Common myeloid progenitor, CD34-positive (primary cell): ENCODE measurements around the gene GINS2.
A peak's percentile ranks its signal among the peaks of the same experiment; 100 is the strongest.

ENCODE experiments used
- CTCF ChIA-PET: fragments of 350-600 bp; sonication (Branson Sonifier 250); formaldehyde crosslinking; loops from one replicate; lab custom pipeline; 2021; ENCODE audit warnings: antibody characterized with exemption; lab: Charles Lee
- POLR2A ChIA-PET: fragments of 350-600 bp; sonication (Branson Sonifier 250); formaldehyde crosslinking; loops from one replicate; lab custom pipeline; 2021; ENCODE audit warnings: antibody characterized with exemption; lab: Charles Lee
- DNase-seq, 3 donors: peaks; one replicate each; pipeline versions ENCODE4 v3.0.0 to v3.0.0-alpha.2; 2013
- H3K27ac ChIP-seq, 2 experiments: 1 replicate in 1 of 2; 2 replicates in 1 of 2; pipeline ENCODE4 v1.7.0; 2013; ENCODE audit warnings: inconsistent platforms in 2 of 2, low read length in 2 of 2, mild to moderate bottlenecking in 2 of 2, low read depth in 1 of 2, moderate library complexity in 1 of 2; ENCODE audit not compliant: severe bottlenecking in 2 of 2, insufficient read depth in 1 of 2, poor library complexity in 1 of 2
- H3K27me3 ChIP-seq, 5 experiments: replicated peaks in 2 of 5; 1 replicate in 3 of 5; 2 replicates in 2 of 5; pipeline versions ENCODE4 v1.6.1 to v1.7.0; 2013; ENCODE audit warnings: low read length in 4 of 5, mild to moderate bottlenecking in 2 of 5, moderate library complexity in 2 of 5, inconsistent platforms in 1 of 5; ENCODE audit not compliant: insufficient read depth in 5 of 5, control insufficient read depth in 4 of 5
- H3K36me3 ChIP-seq, 4 experiments: 1 replicate in 2 of 4; 2 replicates in 2 of 4; pipeline versions ENCODE4 v1.6.1 to v1.7.0; 2013; ENCODE audit warnings: low read length in 3 of 4, control low read depth in 1 of 4, mild to moderate bottlenecking in 1 of 4; ENCODE audit not compliant: control insufficient read depth in 4 of 4, insufficient read depth in 4 of 4
- H3K4me1 ChIP-seq, 4 experiments: 1 replicate in 3 of 4; 2 replicates in 1 of 4; pipeline versions ENCODE4 v1.6.1 to v1.7.1; 2013; ENCODE audit warnings: low read length in 3 of 4, mild to moderate bottlenecking in 3 of 4, control low read depth in 1 of 4, inconsistent platforms in 1 of 4, moderate library complexity in 1 of 4; ENCODE audit not compliant: control insufficient read depth in 4 of 4, insufficient read depth in 4 of 4; ENCODE audit errors: control extremely low read depth in 1 of 4
- H3K4me3 ChIP-seq, 7 experiments: 1 replicate in 4 of 7; 2 replicates in 3 of 7; pipeline versions ENCODE4 v1.5.1 to v1.7.0; 2013; ENCODE audit warnings: mild to moderate bottlenecking in 7 of 7, low read length in 6 of 7, moderate library complexity in 6 of 7, inconsistent platforms in 2 of 7, low read depth in 2 of 7, control low read depth in 1 of 7; ENCODE audit not compliant: insufficient read depth in 4 of 7, control insufficient read depth in 1 of 7; ENCODE audit errors: extremely low read depth in 1 of 7
- H3K9me3 ChIP-seq, 5 experiments: 1 replicate in 4 of 5; 2 replicates in 1 of 5; pipeline versions ENCODE4 v1.6.1 to v1.7.1; 2013; ENCODE audit warnings: low read length in 4 of 5, mild to moderate bottlenecking in 2 of 5, inconsistent platforms in 1 of 5, low read depth in 1 of 5, moderate library complexity in 1 of 5; ENCODE audit not compliant: control insufficient read depth in 4 of 5, insufficient read depth in 2 of 5; ENCODE audit errors: control extremely low read depth in 1 of 5
- WGBS: methylation state at CpG from one replicate; pipeline ENCODE4 v1.1.5; 2013; ENCODE audit not compliant: insufficient coverage; 5-methylcytosine and 5-hydroxymethylcytosine counted together

The GINS2 gene

DNA sequence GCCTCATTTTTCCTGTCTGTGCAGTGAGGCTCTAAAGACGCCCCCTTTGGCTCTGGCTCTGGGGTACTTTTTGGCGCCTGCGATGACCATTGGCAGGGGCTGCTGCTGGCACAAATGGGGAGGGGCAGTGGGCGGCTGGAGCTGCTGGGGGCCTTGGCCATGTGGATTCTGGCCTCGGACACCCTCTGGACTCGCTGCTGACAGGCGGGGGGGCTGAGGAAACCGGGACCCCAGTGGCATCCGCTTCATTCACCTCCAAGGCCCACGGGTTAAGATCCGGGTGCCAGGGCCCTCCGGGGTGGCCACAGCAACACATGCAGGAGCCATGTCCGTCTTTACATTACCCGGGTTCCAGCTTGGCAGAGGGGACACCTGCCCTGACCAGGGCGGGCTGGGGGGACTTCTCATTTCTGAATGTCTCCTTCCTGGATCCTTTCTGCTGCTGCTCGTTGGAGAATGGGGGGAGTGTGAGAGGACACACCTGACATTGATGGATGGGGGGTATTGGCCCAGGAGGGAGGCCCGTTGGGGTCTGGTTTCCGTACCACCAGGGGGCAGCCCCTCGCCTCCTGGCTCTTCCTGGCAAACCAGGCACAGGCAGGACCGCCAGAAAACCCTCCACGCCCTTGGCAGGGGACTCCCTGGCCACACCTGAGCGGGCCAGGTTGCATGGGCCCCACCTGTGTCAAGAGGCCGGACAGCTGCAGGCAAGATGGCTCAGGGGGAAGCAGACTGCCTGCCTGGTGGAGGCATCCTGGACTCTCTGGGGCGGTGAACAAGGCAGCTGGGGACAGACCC is 53.8 kb downstream of the GINS2 start:
- no peak overlapping the region for H3K27ac ChIP-seq
- no peaks in the 10 kb centered on the region for H3K27me3 ChIP-seq
- no peak overlapping the region for H3K4me3 ChIP-seq
- peaks cover 0 to 85% (median 57%) of the 10 kb centered on the region in 4 experiments for H3K36me3 ChIP-seq
- H3K9me3 ChIP-seq: peaks cover 0 to 2% (median under 1%) of the 10 kb centered on the region in 5 experiments
- POLR2A ChIA-PET: no interaction called here
- peak in 1 of 3 donors; percentile 27 for DNase-seq
- H3K4me1 ChIP-seq: peaks cover 0 to 17% (median 9%) of the 10 kb centered on the region in 4 experiments
- CTCF ChIA-PET: interaction anchor here (0.7 to 1.8 kb wide), 6 partner anchors 9 to 267 kb away, joined by 3 to 5 read pairs (median 4); no protein-coding TSS in a partner anchor
- 89% methylated on average over 23 of the region's 24 CpGs for WGBS

DNA sequence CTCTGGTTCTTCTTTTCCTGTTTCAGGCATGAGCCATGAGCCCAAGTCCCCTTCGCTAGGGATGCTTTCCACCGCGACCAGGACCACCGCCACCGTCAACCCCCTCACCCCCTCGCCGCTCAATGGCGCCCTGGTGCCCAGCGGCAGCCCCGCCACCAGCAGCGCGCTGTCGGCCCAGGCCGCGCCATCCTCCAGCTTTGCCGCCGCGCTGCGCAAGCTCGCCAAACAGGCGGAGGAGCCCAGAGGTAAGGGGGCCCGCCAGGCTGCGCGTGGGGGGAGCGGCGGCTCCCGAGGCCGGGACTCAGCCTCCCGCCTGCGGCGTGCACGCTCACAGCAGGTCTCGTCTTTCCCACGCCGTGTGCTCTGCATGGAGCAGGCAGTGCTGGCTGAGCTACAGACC is 54.9 kb downstream of the GINS2 start:
- Histone ChIP-seq H3K4me1 (peaks cover 0 to 17% (median 9%) of the 10 kb centered on the region in 4 experiments), H3K4me3 (no peak overlapping the region), H3K27ac (no peak overlapping the region), H3K36me3 (peaks cover 0 to 86% (median 60%) of the 10 kb centered on the region in 4 experiments), H3K27me3 (no peaks in the 10 kb centered on the region), H3K9me3 (peaks cover 0 to 12% (median 9%) of the 10 kb centered on the region in 5 experiments)
- DNase-seq: no peak
- WGBS: 96% methylated on average over 32 of the region's 35 CpGs
- POLR2A ChIA-PET: no interaction called here
- CTCF ChIA-PET: interaction anchor here (0.6 to 1.7 kb wide), 5 partner anchors 10 to 266 kb away, joined by 3 to 5 read pairs (median 3); no protein-coding TSS in a partner anchor

DNA sequence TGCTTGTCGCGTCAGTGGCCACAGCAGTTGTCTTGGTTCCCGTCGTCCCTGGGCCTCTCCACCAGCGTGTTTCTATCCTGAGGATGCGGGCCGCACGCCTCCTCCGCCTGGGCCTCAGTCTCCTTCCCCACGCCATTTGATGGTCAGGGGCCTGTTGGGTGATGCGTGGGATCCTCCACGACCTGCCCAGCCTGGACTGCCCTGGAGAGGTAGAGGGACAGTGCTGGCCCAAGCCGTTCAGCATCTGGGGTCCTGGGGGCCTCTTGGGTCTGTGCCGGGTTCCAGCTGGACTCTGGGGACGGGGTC is 55.4 kb downstream of the GINS2 start:
- H3K27me3 ChIP-seq: no peaks in the 10 kb centered on the region
- peaks cover 0 to 12% (median 9%) of the 10 kb centered on the region in 5 experiments for H3K9me3 ChIP-seq
- POLR2A ChIA-PET: no interaction called here
- H3K27ac ChIP-seq: no peak overlapping the region
- peaks cover 0 to 88% (median 64%) of the 10 kb centered on the region in 4 experiments for H3K36me3 ChIP-seq
- H3K4me3 ChIP-seq: no peak overlapping the region
- CTCF ChIA-PET: interaction anchor here (0.6 to 1.7 kb wide), 2 partner anchors 11 to 17 kb away, joined by 3 to 5 read pairs; no protein-coding TSS in a partner anchor
- no peak for DNase-seq
- peaks cover 0 to 17% (median 9%) of the 10 kb centered on the region in 4 experiments for H3K4me1 ChIP-seq
- 99% methylated on average over 15 of the region's 15 CpGs for WGBS

DNA sequence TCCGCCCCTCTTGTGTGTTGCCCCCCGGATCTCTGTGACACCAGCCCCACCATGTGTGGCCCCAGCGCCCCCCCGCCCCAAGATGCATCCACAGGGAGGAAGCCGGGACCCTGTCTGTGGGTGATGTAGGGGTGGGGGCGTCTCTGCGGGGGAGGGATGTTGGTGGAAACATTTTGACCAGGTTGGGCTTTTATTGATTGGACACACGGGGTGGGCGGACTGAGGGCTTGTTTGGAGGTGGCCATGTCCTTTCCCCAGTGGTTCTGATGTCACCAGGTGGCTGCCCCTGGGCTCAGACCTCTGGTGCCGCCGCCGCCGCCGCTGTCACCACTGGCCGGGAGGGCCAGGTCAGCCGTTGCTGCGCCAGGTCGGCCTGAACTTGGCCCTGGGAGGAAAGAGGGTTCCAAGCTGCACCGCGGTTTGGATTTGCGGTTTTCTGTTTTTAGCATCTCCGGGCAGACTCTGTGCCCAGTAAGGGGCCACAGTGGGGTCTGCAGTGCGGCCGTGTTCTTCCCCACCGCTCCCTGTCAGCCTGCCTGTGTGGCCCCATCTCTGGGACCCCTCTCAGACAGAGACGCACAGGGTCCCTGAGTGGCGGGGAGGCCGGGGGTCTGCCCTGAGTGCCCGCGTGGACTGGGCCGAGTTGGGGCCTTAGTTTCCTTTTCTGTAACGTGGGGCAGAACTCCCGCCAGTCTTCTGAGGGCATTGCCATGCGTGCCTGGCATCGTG is 55.9 kb downstream of the GINS2 start:
- H3K27ac ChIP-seq: peak overlapping the region in 1 of 2 experiments; percentile 14
- H3K4me1 ChIP-seq: peaks cover 0 to 19% (median 9%) of the 10 kb centered on the region in 4 experiments
- 94% methylated on average over 28 of the region's 35 CpGs for WGBS
- peaks cover 0 to 12% (median 9%) of the 10 kb centered on the region in 5 experiments for H3K9me3 ChIP-seq
- DNase-seq: no peak
- H3K4me3 ChIP-seq: no peak overlapping the region
- ChIA-PET CTCF (interaction anchor here (0.6 to 7.3 kb wide), 5 partner anchors 10 to 358 kb away, joined by 3 to 65 read pairs (median 4); no protein-coding TSS in a partner anchor), POLR2A (no interaction called here)
- no peaks in the 10 kb centered on the region for H3K27me3 ChIP-seq
- H3K36me3 ChIP-seq: peaks cover 0 to 88% (median 64%) of the 10 kb centered on the region in 4 experiments

DNA sequence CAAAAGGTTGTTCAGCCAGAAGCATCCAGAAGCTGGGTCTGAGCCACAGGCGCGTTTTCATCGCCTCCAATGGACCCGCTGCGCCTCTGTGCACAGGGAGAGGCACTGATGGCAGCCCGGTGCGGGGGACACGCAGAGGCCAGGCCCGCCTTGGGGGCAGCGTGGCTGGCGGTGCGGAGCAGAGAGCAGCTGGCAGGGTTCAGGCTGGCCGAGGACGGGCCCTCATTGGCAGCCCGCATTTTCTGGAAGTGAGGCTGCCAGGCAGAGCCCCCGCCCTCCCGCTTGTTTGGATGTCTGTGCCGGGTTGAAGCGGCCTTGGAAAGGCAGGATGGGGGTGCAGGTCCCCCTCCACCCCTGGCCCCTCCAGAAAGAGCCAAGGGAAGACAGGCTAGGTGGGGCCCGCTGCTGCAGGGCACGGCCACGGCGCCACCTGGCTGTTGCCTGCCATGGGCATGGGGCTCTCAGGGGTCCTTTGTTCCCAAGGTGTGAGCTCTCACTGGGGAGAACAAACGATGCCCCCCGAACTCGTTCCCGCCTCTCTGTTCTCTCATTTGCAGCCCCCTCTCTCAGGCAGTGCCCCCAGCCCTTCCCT is 56.9 kb downstream of the GINS2 start:
- peaks cover 0 to 82% (median 59%) of the 10 kb centered on the region in 4 experiments for H3K36me3 ChIP-seq
- no peak overlapping the region for H3K4me3 ChIP-seq
- DNase-seq: no peak
- no peak overlapping the region for H3K27ac ChIP-seq
- H3K4me1 ChIP-seq: peaks cover 0 to 27% (median 14%) of the 10 kb centered on the region in 4 experiments
- no peaks in the 10 kb centered on the region for H3K27me3 ChIP-seq
- 95% methylated on average over 24 of the region's 27 CpGs for WGBS
- peaks cover 0 to 12% (median 9%) of the 10 kb centered on the region in 5 experiments for H3K9me3 ChIP-seq
- ChIA-PET CTCF (interaction anchor here (0.6 to 7.3 kb wide), 4 partner anchors 9 to 357 kb away, joined by 3 to 65 read pairs (median 4); no protein-coding TSS in a partner anchor), POLR2A (no interaction called here)

DNA sequence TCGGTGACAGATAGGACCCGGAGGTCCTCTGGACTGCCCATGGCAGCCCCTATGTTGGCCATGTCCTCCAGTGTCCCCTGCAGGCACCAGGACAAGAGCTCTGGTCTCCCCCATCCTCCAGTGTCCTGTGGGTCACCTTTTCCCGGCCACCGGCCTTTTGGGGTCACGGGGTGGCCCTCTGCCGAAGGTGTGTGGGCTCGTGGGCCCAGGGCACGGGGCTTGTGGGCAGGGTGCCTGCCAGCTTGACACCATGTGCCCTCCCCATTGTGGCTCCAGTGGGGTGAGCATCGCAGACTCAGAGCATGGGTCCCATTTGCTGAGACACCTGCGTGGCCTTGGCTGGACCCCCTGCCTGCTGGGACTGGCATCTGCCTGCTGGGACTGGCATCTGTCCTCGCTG is 57.5 kb downstream of the GINS2 start:
- no peak overlapping the region for H3K4me3 ChIP-seq
- H3K27me3 ChIP-seq: no peaks in the 10 kb centered on the region
- H3K4me1 ChIP-seq: peaks cover 0 to 33% (median 21%) of the 10 kb centered on the region in 4 experiments
- CTCF ChIA-PET: interaction anchor here (1.2 to 7.3 kb wide), 3 partner anchors 8 to 356 kb away, joined by 3 to 65 read pairs (median 4); no protein-coding TSS in a partner anchor
- H3K27ac ChIP-seq: no peak overlapping the region
- DNase-seq: no peak
- peaks cover 0 to 12% (median 9%) of the 10 kb centered on the region in 5 experiments for H3K9me3 ChIP-seq
- POLR2A ChIA-PET: interaction anchor here (1.9 kb wide), 1 partner anchor 15 kb away, joined by 4 read pairs; no protein-coding TSS in a partner anchor
- peaks cover 0 to 75% (median 55%) of the 10 kb centered on the region in 4 experiments for H3K36me3 ChIP-seq
- 97% methylated on average over 11 of the region's 11 CpGs for WGBS
